Loucy (cell line): ENCODE data around the gene ABCA1.

Experiments
- H2AFZ ChIP-seq: fragments of 200-600 bp; sonication (generic); 2 replicates; pipeline ENCODE4 v1.6.0; 2016; ENCODE audit warnings: antibody characterized with exemption, mild to moderate bottlenecking, low read length, moderate library complexity
- H3F3A ChIP-seq: fragments of 200-600 bp; 2 replicates; pipeline ENCODE4 v1.6.0; 2016; ENCODE audit warnings: antibody characterized with exemption, low read depth, mild to moderate bottlenecking
- H3K27me3 ChIP-seq: fragments of 200-600 bp; sonication (generic); 2 replicates; pipeline ENCODE4 v1.6.1; 2014; ENCODE audit warnings: low read length, mild to moderate bottlenecking; ENCODE audit not compliant: insufficient read depth, poor library complexity, severe bottlenecking
- H3K36me3 ChIP-seq: fragments of 200-600 bp; sonication (generic); 2 replicates; pipeline ENCODE4 v1.6.1; 2016; ENCODE audit warnings: low read length; ENCODE audit not compliant: insufficient read depth
- H3K4me1 ChIP-seq: fragments of 200-600 bp; sonication (generic); 2 replicates; pipeline ENCODE4 v1.5.1; 2014; ENCODE audit warnings: low read length, mild to moderate bottlenecking; ENCODE audit not compliant: insufficient read depth, poor library complexity, severe bottlenecking
- H3K4me2 ChIP-seq: fragments of 200-600 bp; sonication (generic); 2 replicates; pipeline ENCODE4 v1.6.0; 2014; ENCODE audit warnings: antibody characterized with exemption, low read length, low read depth, mild to moderate bottlenecking; ENCODE audit not compliant: poor library complexity, severe bottlenecking
- H3K4me3 ChIP-seq: fragments of 200-600 bp; sonication (generic); 2 replicates; pipeline ENCODE4 v1.5.1; 2014; ENCODE audit warnings: low read length, mild to moderate bottlenecking, mixed read lengths; ENCODE audit not compliant: poor library complexity, severe bottlenecking
- H3K79me2 ChIP-seq: fragments of 200-600 bp; sonication (generic); 2 replicates; pipeline ENCODE4 v1.6.1; 2014; ENCODE audit warnings: low read length; ENCODE audit not compliant: insufficient read depth
- H3K9ac ChIP-seq: fragments of 200-600 bp; sonication (generic); 2 replicates; pipeline ENCODE4 v1.6.0; 2014; ENCODE audit warnings: mild to moderate bottlenecking, low read depth, low read length, moderate library complexity; ENCODE audit not compliant: poor library complexity, severe bottlenecking
- H3K9me2 ChIP-seq: fragments of 200-600 bp; sonication (generic); replicated peaks from 2 replicates; pipeline ENCODE4 v1.6.1; 2016; ENCODE audit warnings: low read depth, low read length, mixed read lengths
- H3K9me3 ChIP-seq: fragments of 200-600 bp; sonication (generic); 2 replicates; pipeline ENCODE4 v1.6.1; 2014; ENCODE audit warnings: mild to moderate bottlenecking, antibody characterized with exemption, low read length, low read depth; ENCODE audit not compliant: insufficient read depth
- H4K20me1 ChIP-seq: fragments of 200-600 bp; sonication (generic); 2 replicates; pipeline ENCODE4 v1.6.0; 2014; ENCODE audit warnings: antibody characterized with exemption, low read length, mild to moderate bottlenecking; ENCODE audit not compliant: insufficient read depth, poor library complexity, severe bottlenecking
- EZH2phosphoT487 ChIP-seq: fragments of 200-600 bp; IDR thresholded peaks from 2 replicates; pipeline ENCODE4 v1.6.1; 2018; ENCODE audit warnings: antibody characterized with exemption, mild to moderate bottlenecking, moderate library complexity, borderline replicate concordance
- TF ChIP-seq, protein P1 (sequence below): fragments of 200-600 bp; sonication (generic); conservative IDR thresholded peaks from 2 replicates; pipeline ENCODE4 v1.5.1; 2014; ENCODE audit warnings: mild to moderate bottlenecking, antibody characterized with exemption, low read length

The ABCA1 gene

DNA sequence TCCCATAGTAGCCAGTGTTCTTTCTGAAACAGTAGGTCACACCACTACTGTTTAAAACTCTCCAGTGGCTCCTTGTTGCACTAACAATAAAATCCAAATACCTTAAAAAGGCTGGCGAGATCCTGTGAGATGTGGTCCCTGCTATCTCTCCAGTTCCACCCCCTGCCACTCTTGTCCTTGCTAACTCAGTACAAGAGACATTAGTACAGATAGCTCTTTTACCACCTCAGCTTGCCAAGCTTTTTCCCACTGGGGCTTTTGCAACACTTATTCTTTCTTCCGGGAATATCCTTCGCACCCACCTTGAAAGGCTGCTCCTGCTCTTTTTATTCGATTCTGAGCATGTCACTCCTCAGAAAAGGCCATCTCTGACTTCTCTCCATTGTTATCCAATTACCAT, 149.2 kb downstream of the ABCA1 start:
- H3K9ac ChIP-seq: no peak overlapping the region
- H3K36me3 ChIP-seq: no peaks in the 10 kb centered on the region
- no peaks in the 10 kb centered on the region for H3F3A ChIP-seq
- H2AFZ ChIP-seq: no peak overlapping the region
- H3K27me3 ChIP-seq: no peaks in the 10 kb centered on the region
- no peak overlapping the region for H3K4me2 ChIP-seq
- H3K9me3 ChIP-seq: no peaks in the 10 kb centered on the region
- H4K20me1 ChIP-seq: no peaks in the 10 kb centered on the region
- H3K9me2 ChIP-seq: no peaks in the 10 kb centered on the region
- H3K79me2 ChIP-seq: no peaks in the 10 kb centered on the region
- H3K4me1 ChIP-seq: no peaks in the 10 kb centered on the region
- TF ChIP-seq, protein P1, sequence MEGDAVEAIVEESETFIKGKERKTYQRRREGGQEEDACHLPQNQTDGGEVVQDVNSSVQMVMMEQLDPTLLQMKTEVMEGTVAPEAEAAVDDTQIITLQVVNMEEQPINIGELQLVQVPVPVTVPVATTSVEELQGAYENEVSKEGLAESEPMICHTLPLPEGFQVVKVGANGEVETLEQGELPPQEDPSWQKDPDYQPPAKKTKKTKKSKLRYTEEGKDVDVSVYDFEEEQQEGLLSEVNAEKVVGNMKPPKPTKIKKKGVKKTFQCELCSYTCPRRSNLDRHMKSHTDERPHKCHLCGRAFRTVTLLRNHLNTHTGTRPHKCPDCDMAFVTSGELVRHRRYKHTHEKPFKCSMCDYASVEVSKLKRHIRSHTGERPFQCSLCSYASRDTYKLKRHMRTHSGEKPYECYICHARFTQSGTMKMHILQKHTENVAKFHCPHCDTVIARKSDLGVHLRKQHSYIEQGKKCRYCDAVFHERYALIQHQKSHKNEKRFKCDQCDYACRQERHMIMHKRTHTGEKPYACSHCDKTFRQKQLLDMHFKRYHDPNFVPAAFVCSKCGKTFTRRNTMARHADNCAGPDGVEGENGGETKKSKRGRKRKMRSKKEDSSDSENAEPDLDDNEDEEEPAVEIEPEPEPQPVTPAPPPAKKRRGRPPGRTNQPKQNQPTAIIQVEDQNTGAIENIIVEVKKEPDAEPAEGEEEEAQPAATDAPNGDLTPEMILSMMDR: no peak
- no peak for TF ChIP-seq EZH2phosphoT487
- no peak overlapping the region for H3K4me3 ChIP-seq

DNA sequence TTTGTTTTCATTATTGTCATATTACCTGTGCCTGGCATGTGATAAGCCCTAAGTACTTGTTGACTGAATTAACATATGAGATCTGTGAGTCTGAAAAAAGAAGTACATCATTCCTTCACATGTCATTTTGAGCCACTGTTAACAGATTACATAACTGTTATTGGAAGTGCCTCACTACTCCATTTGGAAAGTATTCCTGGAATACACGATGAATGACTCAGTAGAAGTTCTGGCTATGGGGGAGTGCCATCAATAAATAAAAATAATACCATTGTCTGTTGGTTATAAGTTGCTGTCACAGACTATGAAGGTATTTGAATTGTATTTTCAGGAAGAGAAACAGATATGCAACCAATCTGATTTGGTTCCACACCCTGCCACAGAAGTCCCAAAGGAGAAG, 151.2 kb downstream of the ABCA1 start:
- no peak for TF ChIP-seq EZH2phosphoT487
- TF ChIP-seq, protein P1: no peak
- H3K4me3 ChIP-seq: no peak overlapping the region
- H4K20me1 ChIP-seq: no peaks in the 10 kb centered on the region
- H3F3A ChIP-seq: no peaks in the 10 kb centered on the region
- no peaks in the 10 kb centered on the region for H3K79me2 ChIP-seq
- no peak overlapping the region for H3K4me2 ChIP-seq
- H3K4me1 ChIP-seq: peaks cover 6% of the 10 kb centered on the region
- no peak overlapping the region for H2AFZ ChIP-seq
- no peaks in the 10 kb centered on the region for H3K9me3 ChIP-seq
- no peaks in the 10 kb centered on the region for H3K9me2 ChIP-seq
- no peaks in the 10 kb centered on the region for H3K27me3 ChIP-seq
- no peaks in the 10 kb centered on the region for H3K36me3 ChIP-seq
- H3K9ac ChIP-seq: no peak overlapping the region

GRCh38 chr9:104775976-104776375, 152.0 kb downstream of the ABCA1 start:
- H3K9me2 ChIP-seq: no peaks in the 10 kb centered on the region
- H4K20me1 ChIP-seq: no peaks in the 10 kb centered on the region
- no peaks in the 10 kb centered on the region for H3F3A ChIP-seq
- H3K4me2 ChIP-seq: no peak overlapping the region
- H3K4me3 ChIP-seq: no peak overlapping the region
- no peaks in the 10 kb centered on the region for H3K79me2 ChIP-seq
- H2AFZ ChIP-seq: no peak overlapping the region
- H3K9me3 ChIP-seq: no peaks in the 10 kb centered on the region
- H3K27me3 ChIP-seq: no peaks in the 10 kb centered on the region
- TF ChIP-seq, protein P1: no peak
- TF ChIP-seq EZH2phosphoT487: no peak
- peaks cover 6% of the 10 kb centered on the region for H3K4me1 ChIP-seq
- no peaks in the 10 kb centered on the region for H3K36me3 ChIP-seq
- H3K9ac ChIP-seq: no peak overlapping the region
